ENCODE results near the gene SLC18B1. TPM values are rescaled to one million over a fixed set of nuclear protein-coding genes. Genes with fewer than 3 reads are reported as not detected.

Gene SLC18B1
- total and polyA plus RNA-seq, 2 of the 13 experiments (the other 11 are each of a cell fraction or from before 2014, with no cell fraction given) = 11.4 to 13.8 TPM

GRCh38 chr6:132730560-132730959 is 67.9 kb downstream of the SLC18B1 start (continued):
- peak; percentile 54; the same call in 1 of the 2 replicates for TF ChIP-seq ARID3A (IDR thresholded peaks at IDR 0.05; ENCODE audit: low read depth, low read length)
- TF ChIP-seq NCOA2 (CRISPR knock-in tag; IDR thresholded peaks at IDR 0.05) = peak; percentile 16; the same call in 1 of the 2 replicates
- TF ChIP-seq SNAPC2 (CRISPR knock-in tag; IDR thresholded peaks at IDR 0.05) = no peak
- peak; percentile 47; the same call in 1 of the 2 replicates for TF ChIP-seq FOXO1 (CRISPR knock-in tag; IDR thresholded peaks at IDR 0.05)
- TF ChIP-seq CREB1 (IDR thresholded peaks at IDR 0.05) = peak; percentile 58; the same call in 1 of the 2 replicates
- peak; percentile 64 for TF ChIP-seq CREB1 (CRISPR knock-in tag; IDR thresholded peaks at IDR 0.05)
- peak; percentile 85 for TF ChIP-seq ELF3 (CRISPR knock-in tag; IDR thresholded peaks at IDR 0.05)
- TF ChIP-seq MIXL1 (CRISPR knock-in tag; IDR thresholded peaks at IDR 0.05) = peak; percentile 74
- peak; percentile 45; the same call in 1 of the 2 replicates for TF ChIP-seq NFIC (IDR thresholded peaks at IDR 0.05; ENCODE audit: low read length)
- TF ChIP-seq SALL1 (CRISPR knock-in tag; IDR thresholded peaks at IDR 0.05) = peak; percentile 33; the same call in 1 of the 2 replicates
- peak in 1 of 2 experiments; percentile 65; a peak in 1 of 4 replicates for TF ChIP-seq EP300 (IDR thresholded peaks at IDR 0.05; ENCODE audit: low read depth in 2 of 2, low read length in 2 of 2)
- TF ChIP-seq EP300 (CRISPR knock-in tag; IDR thresholded peaks at IDR 0.05; ENCODE audit: borderline replicate concordance) = no peak
- no peak for TF ChIP-seq LCORL (IDR thresholded peaks at IDR 0.05)
- TF ChIP-seq LCORL (CRISPR knock-in tag; IDR thresholded peaks at IDR 0.05) = 0 out of 2 replicates have a peak, but pooled peaks have one; percentile 42
- TF ChIP-seq ZNF318 (CRISPR knock-in tag; IDR thresholded peaks at IDR 0.05) = no peak
- TF ChIP-seq GABPA (IDR thresholded peaks at IDR 0.05; ENCODE audit: low read depth, low read length) = no peak
- TF ChIP-seq GABPA (CRISPR knock-in tag; IDR thresholded peaks at IDR 0.05; ENCODE audit: low read depth) = peak; percentile 45
- peak; percentile 78 for TF ChIP-seq GATAD2A (CRISPR knock-in tag; IDR thresholded peaks at IDR 0.05)
- TF ChIP-seq MED1 (CRISPR knock-in tag; IDR thresholded peaks at IDR 0.05) = peak; percentile 33; the same call in 1 of the 2 replicates
- no peak for TF ChIP-seq TARDBP (CRISPR knock-in tag; IDR thresholded peaks at IDR 0.05)
- TF ChIP-seq NFKBIZ (CRISPR knock-in tag; IDR thresholded peaks at IDR 0.05) = 0 out of 2 replicates have a peak, but pooled peaks have one; percentile 59
- TF ChIP-seq U2AF2 (IDR thresholded peaks at IDR 0.05; ENCODE audit: low read depth, low read length) = no peak
- TF ChIP-seq RARA (CRISPR knock-in tag; IDR thresholded peaks at IDR 0.05) = peak; percentile 56
- TF ChIP-seq HMG20A (CRISPR knock-in tag; IDR thresholded peaks at IDR 0.05; ENCODE audit: borderline replicate concordance) = peak; percentile 81; the same call in 1 of the 2 replicates

All from HepG2 (cell line).